Activated CD8-positive, alpha-beta T cell treated with anti-CD3 and anti-CD28 coated beads for 36 hours (primary cell): ENCODE data around the gene SKOR2. TPM values are rescaled to one million over a fixed set of nuclear protein-coding genes. Genes with fewer than 3 reads are reported as not detected.

Experiments used
- ATAC-seq: fragments of 200-7000 bp; cut with Tn5 transposase; one replicate; pipeline ENCODE4 v1.10.0; 2021; ENCODE audit warnings: mild to moderate bottlenecking, moderate library complexity
- CTCF ChIA-PET: fragments of 350-600 bp; sonication (Branson Sonifier 250); formaldehyde crosslinking; loops from one replicate; lab custom pipeline; 2021; ENCODE audit warnings: antibody characterized with exemption; lab: Charles Lee
- POLR2A ChIA-PET: fragments of 350-600 bp; sonication (Branson Sonifier 250); formaldehyde crosslinking; loops from one replicate; lab custom pipeline; 2021; ENCODE audit warnings: antibody characterized with exemption; lab: Charles Lee
- DNase-seq: peaks from one replicate; pipeline ENCODE4 v3.0.0-alpha.2; 2020
- H3K27ac Mint-ChIP-seq: one replicate; pipeline ENCODE4 v1.8.0; 2021; ENCODE audit warnings: mild to moderate bottlenecking, mixed read lengths
- H3K27me3 Mint-ChIP-seq: one replicate; pipeline ENCODE4 v1.8.0; 2021; ENCODE audit warnings: mixed read lengths
- H3K36me3 Mint-ChIP-seq: one replicate; pipeline ENCODE4 v1.8.0; 2021; ENCODE audit warnings: low read depth, mixed read lengths
- H3K4me1 Mint-ChIP-seq: one replicate; pipeline ENCODE4 v1.8.0; 2021; ENCODE audit warnings: low read depth, mixed read lengths
- H3K4me3 Mint-ChIP-seq: one replicate; pipeline ENCODE4 v1.8.0; 2021; ENCODE audit warnings: mild to moderate bottlenecking, moderate library complexity, mixed read lengths
- H3K9me3 Mint-ChIP-seq: one replicate; pipeline ENCODE4 v1.8.0; 2021; ENCODE audit warnings: mixed read lengths
- CTCF ChIP-seq: fragments of 200-600 bp; IDR thresholded peaks from one replicate; pipeline ENCODE4 v1.8.0; 2022; ENCODE audit warnings: antibody characterized with exemption, mild to moderate bottlenecking
- intact Hi-C: fragments of 100-400 bp; cut with micrococcal nuclease; formaldehyde crosslinking; loops from one replicate; pipeline ENCODE4 v1.10.0; 2022
- total RNA-seq, 2 experiments: library from RNA; stranded (reverse); gene quantifications; one replicate each; pipeline ENCODE4 v1.2.3, GENCODE V29; 2021

SKOR2 gene
- total RNA-seq, 2 experiments from 2014 or later = not detected

DNA sequence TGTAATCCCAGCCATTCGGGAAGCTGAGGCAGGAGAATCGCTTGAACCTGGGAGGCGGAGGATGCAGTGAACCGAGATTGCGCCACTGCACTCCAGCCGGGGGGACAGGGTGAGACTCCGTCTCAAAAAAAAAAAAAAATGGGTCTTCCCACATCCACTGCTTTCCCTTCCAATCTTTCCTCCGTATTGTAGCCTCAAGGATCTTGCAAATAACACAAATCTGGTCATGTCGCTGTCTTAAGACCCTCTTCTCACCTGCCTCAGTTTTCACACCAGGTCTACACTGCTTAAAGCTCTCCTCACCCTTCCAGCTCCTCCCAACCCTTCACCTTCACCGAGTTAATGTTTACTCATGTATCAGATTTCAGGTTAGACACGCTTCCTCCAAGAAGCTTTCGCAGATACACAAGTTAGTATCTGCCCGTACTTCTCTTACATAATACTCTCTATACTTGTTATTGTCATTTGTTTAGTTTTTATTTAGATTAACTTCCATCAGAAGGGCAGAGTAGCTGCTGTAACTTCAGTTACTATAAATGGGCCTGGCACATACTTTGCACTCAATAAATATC is 76.8 kb downstream of the SKOR2 start:
- intact Hi-C loops = loop anchor here (10.0 kb wide), 1 partner anchor 50 kb away; no protein-coding TSS in a partner anchor
- ATAC-seq (no peak), DNase-seq (no peak)
- peaks cover 8% of the 10 kb centered on the region for H3K4me1 Mint-ChIP-seq
- H3K9me3 Mint-ChIP-seq = no peaks in the 10 kb centered on the region
- no peak for TF ChIP-seq CTCF
- no peaks in the 10 kb centered on the region for H3K27me3 Mint-ChIP-seq
- H3K36me3 Mint-ChIP-seq = no peaks in the 10 kb centered on the region
- ChIA-PET POLR2A (interaction anchor here (1.0 to 1.4 kb wide), 3 partner anchors 17 to 54 kb away, joined by 3 to 6 read pairs (median 3); partner anchors contain the start of gene HDHD2), CTCF (interaction anchor here (0.9 kb wide), 1 partner anchor 574 kb away, joined by 3 read pairs; no protein-coding TSS in a partner anchor)
- no peak overlapping the region for H3K4me3 Mint-ChIP-seq
- H3K27ac Mint-ChIP-seq = no peak overlapping the region

DNA sequence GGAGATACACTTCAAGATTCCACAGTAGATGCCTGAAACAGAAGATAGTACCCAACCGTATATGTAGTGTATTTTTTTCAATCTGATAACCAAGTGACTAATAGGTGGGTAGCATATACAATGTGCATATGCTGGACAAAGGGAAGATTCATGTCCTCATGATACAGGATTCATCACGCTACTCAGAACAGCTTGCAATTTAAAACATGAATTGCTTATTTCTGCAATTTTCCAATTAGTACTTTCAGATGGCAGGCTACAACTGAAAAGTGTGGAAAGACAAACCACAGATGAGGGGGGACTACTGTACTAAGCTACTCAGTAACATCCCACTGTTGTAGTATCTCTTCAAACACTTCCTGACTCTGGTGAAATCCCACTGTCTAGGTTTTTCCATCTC is 79.0 kb downstream of the SKOR2 start:
- ChIA-PET POLR2A (no interaction called here), CTCF (no interaction called here)
- TF ChIP-seq CTCF = no peak
- ATAC-seq (no peak), DNase-seq (no peak)
- Mint-ChIP-seq H3K27me3 (no peaks in the 10 kb centered on the region), H3K36me3 (no peaks in the 10 kb centered on the region), H3K9me3 (no peaks in the 10 kb centered on the region), H3K27ac (no peak overlapping the region), H3K4me3 (no peak overlapping the region), H3K4me1 (peaks cover 19% of the 10 kb centered on the region)
- intact Hi-C loops = loop anchor here (10.0 kb wide), 1 partner anchor 48 kb away; no protein-coding TSS in a partner anchor

GRCh38 chr18:47168913-47169312 is 82.5 kb downstream of the SKOR2 start:
- no peak for TF ChIP-seq CTCF
- no peak overlapping the region for H3K27ac Mint-ChIP-seq
- ChIA-PET CTCF (no interaction called here), POLR2A (interaction anchor here (0.6 to 1.4 kb wide), 3 partner anchors 9 to 847 kb away, joined by 3 to 5 read pairs (median 3); partner anchors contain the start of gene HDHD2)
- no peaks in the 10 kb centered on the region for H3K9me3 Mint-ChIP-seq
- intact Hi-C loops = no loop called here
- no peak overlapping the region for H3K4me3 Mint-ChIP-seq
- DNase-seq (peak; percentile 19), ATAC-seq (no peak)
- H3K4me1 Mint-ChIP-seq = peaks cover 35% of the 10 kb centered on the region
- H3K27me3 Mint-ChIP-seq = no peaks in the 10 kb centered on the region
- H3K36me3 Mint-ChIP-seq = peaks cover 14% of the 10 kb centered on the region

DNA sequence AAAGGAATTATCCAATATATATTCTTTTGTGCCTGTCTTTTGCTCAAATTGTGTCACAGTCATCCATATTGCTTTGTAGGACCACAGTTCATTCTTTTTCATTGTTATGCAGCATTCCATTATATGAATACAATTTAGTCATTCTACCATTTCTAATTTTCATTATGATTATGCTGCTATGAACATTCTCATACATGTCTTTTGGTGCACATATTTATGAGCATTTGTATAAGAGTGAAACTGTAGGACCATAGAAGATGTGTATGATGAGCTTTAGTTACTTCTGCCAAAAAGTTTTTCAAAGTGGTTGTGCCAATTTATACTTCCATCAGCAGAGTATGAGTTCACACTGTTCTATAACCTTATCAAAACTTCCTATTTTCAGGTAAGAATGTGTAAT is 83.0 kb downstream of the SKOR2 start:
- Mint-ChIP-seq H3K4me1 (peaks cover 39% of the 10 kb centered on the region), H3K4me3 (no peak overlapping the region), H3K27me3 (no peaks in the 10 kb centered on the region), H3K9me3 (no peaks in the 10 kb centered on the region), H3K36me3 (peaks cover 17% of the 10 kb centered on the region), H3K27ac (no peak overlapping the region)
- ChIA-PET POLR2A (interaction anchor here (0.6 to 1.4 kb wide), 4 partner anchors 10 to 848 kb away, joined by 3 to 5 read pairs (median 4); partner anchors contain the start of gene HDHD2), CTCF (no interaction called here)
- ATAC-seq = no peak
- TF ChIP-seq CTCF = no peak
- intact Hi-C loops = no loop called here
- no peak for DNase-seq

DNA sequence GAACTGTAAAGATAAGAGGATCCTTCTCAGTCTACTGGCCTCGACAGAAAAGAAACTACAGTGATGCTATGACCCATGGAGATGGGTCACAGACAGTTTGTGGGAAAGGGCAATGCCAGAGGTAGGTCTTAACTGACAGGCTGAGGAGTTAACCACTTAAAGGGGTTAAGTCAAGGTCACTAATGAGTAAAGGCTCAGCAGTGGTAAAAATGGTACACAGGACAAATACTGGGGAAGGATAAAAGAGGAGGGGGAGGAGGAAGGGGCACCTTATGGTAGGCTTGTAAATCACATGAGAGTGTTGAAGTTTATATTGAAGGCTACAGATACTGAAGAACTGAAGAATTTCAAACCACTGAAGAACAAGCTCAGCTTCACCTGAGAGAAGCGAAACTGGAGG is 85.2 kb downstream of the SKOR2 start:
- ATAC-seq = no peak
- intact Hi-C loops = no loop called here
- peaks cover 17% of the 10 kb centered on the region for H3K36me3 Mint-ChIP-seq
- peaks cover 41% of the 10 kb centered on the region for H3K4me1 Mint-ChIP-seq
- CTCF ChIA-PET = interaction anchor here (1.2 kb wide), 1 partner anchor 13 kb away, joined by 3 read pairs; no protein-coding TSS in a partner anchor
- no peak overlapping the region for H3K27ac Mint-ChIP-seq
- no peak for DNase-seq
- H3K9me3 Mint-ChIP-seq = no peaks in the 10 kb centered on the region
- H3K4me3 Mint-ChIP-seq = no peak overlapping the region
- POLR2A ChIA-PET = interaction anchor here (1.8 kb wide), 1 partner anchor 16 kb away, joined by 5 read pairs; the partner anchor contains the start of gene HDHD2
- no peaks in the 10 kb centered on the region for H3K27me3 Mint-ChIP-seq
- no peak for TF ChIP-seq CTCF
